Upper lobe of left lung (tissue), 6 donors: ENCODE results near the gene PLSCR4. TPM values are rescaled to one million over a fixed set of nuclear protein-coding genes. Genes with fewer than 3 reads are reported as not detected.

Experiments used
- ATAC-seq, 2 donors: fragments of 200-7000 bp; cut with Tn5 transposase; one replicate each; pipeline ENCODE4 v1.9.1; 2022; ENCODE audit warnings: mild to moderate bottlenecking in 2 of 2, moderate library complexity in 2 of 2; ENCODE audit not compliant: low FRiP score in 2 of 2
- DNase-seq, 2 donors: peaks; one replicate each; pipeline ENCODE4 v3.0.0-alpha.2; 2019 to 2020
- H3K27ac ChIP-seq, 4 donors: fragments of 200-600 bp; sonication (generic); one replicate each; pipeline ENCODE4 v1.5.1; 2016 to 2019
- H3K27me3 ChIP-seq, 4 donors: fragments of 200-600 bp; sonication (generic); one replicate each; pipeline ENCODE4 v1.5.1; 2017 to 2019
- H3K36me3 ChIP-seq, 4 donors: fragments of 200-600 bp; sonication (generic); one replicate each; pipeline ENCODE4 v1.5.1; 2016 to 2019
- H3K4me1 ChIP-seq, 4 donors: fragments of 200-600 bp; sonication (generic); one replicate each; pipeline ENCODE4 v1.5.1; 2018 to 2019
- H3K4me3 ChIP-seq, 4 donors: fragments of 200-600 bp; sonication (generic); one replicate each; pipeline ENCODE4 v1.5.1; 2017 to 2019; ENCODE audit warnings: mild to moderate bottlenecking in 2 of 4, moderate library complexity in 1 of 4
- H3K9me3 ChIP-seq, 4 donors: fragments of 200-600 bp; sonication (generic); one replicate each; pipeline ENCODE4 v1.5.1; 2018 to 2019
- CTCF ChIP-seq, 6 experiments: fragments of 450-650 bp in 4 of 6; fragments of 200-600 bp in 2 of 6; sonication (generic) in 2 of 6; IDR thresholded peaks; one replicate each; pipeline ENCODE4 v1.5.1; 2016 to 2019; ENCODE audit warnings: antibody characterized with exemption in 6 of 6
- EP300 ChIP-seq, 4 donors: sonication (generic); formaldehyde crosslinking; IDR thresholded peaks; one replicate each; pipeline ENCODE4 v1.5.1; 2017; ENCODE audit warnings: antibody characterized with exemption in 4 of 4, control low read depth in 2 of 4
- POLR2A ChIP-seq, 4 donors: fragments of 450-650 bp; IDR thresholded peaks; one replicate each; pipeline ENCODE4 v1.5.1; 2016 to 2017; ENCODE audit warnings: antibody characterized with exemption in 4 of 4, mild to moderate bottlenecking in 2 of 4
- POLR2AphosphoS5 ChIP-seq, 2 donors: sonication (generic); formaldehyde crosslinking; IDR thresholded peaks; one replicate each; pipeline ENCODE4 v1.5.1; 2017; ENCODE audit warnings: antibody characterized with exemption in 2 of 2
- WGBS, 2 donors: methylation state at CpG; one replicate each; pipeline ENCODE4 v1.1.5; 2017 to 2018; 5-methylcytosine and 5-hydroxymethylcytosine counted together
- total RNA-seq, 6 donors: library from RNA; depleted of rRNA in 4 of 6; stranded (reverse); fragments of >200 nt in 4 of 6; gene quantifications; one replicate each; pipeline versions ENCODE4 v1.1.0 to v1.2.1, GENCODE V29; 2016 to 2021
- donor health status: DM: no; HTN: no; CAD: no; lungs with moderate emphysema.
- donor health status: DM: no; HTN: yes; CAD: no; lungs with severe emphysema.

PLSCR4 gene
- total RNA-seq, 6 donors from 2014 or later: 16.8 to 56.4 (median 37.8) TPM

GRCh38 chr3:146218880-146219866 lies 31.7 kb downstream of the PLSCR4 start:
- peak in 1 of 2 donors; percentile 56 for ATAC-seq
- Histone ChIP-seq H3K9me3 (no peaks in the 10 kb centered on the region), H3K36me3 (peaks cover 0 to 18% (median 0%) of the 10 kb centered on the region in 4 donors), H3K4me3 (no peak overlapping the region), H3K4me1 (peaks cover 0 to 34% (median 15%) of the 10 kb centered on the region in 4 donors), H3K27ac (no peak overlapping the region), H3K27me3 (no peaks in the 10 kb centered on the region)
- DNase-seq: no peak
- TF ChIP-seq EP300 (IDR thresholded peaks at IDR 0.05) (no peak), POLR2A (IDR thresholded peaks at IDR 0.05) (no peak), POLR2AphosphoS5 (IDR thresholded peaks at IDR 0.05) (no peak), CTCF (IDR thresholded peaks at IDR 0.05) (peak; percentile 42 to 71 (median 60))
- WGBS, 2 donors: 74 to 75% methylated on average over 13 of the region's 13 CpGs

- Histone ChIP-seq H3K9me3 (no peaks in the 10 kb centered on the region), H3K27me3 (no peaks in the 10 kb centered on the region), H3K36me3 (peaks cover 0 to 18% (median 0%) of the 10 kb centered on the region in 4 donors), H3K27ac (no peak overlapping the region), H3K4me3 (no peak overlapping the region), H3K4me1 (peaks cover 0 to 22% (median 11%) of the 10 kb centered on the region in 4 donors)
- DNase-seq (no peak), ATAC-seq (no peak)
- TF ChIP-seq EP300 (IDR thresholded peaks at IDR 0.05) (no peak), POLR2A (IDR thresholded peaks at IDR 0.05) (no peak), POLR2AphosphoS5 (IDR thresholded peaks at IDR 0.05) (no peak), CTCF (IDR thresholded peaks at IDR 0.05) (no peak)
- 83 to 88% methylated on average over 2 of the region's 2 CpGs for WGBS, 2 donors
Measured at GRCh38 chr3:146217324-146217723, 33.6 kb downstream of the PLSCR4 start.

GRCh38 chr3:146214493-146214892 lies 36.4 kb downstream of the PLSCR4 start:
- ATAC-seq (no peak), DNase-seq (no peak)
- H3K4me3 ChIP-seq: no peak overlapping the region
- TF ChIP-seq EP300 (IDR thresholded peaks at IDR 0.05) (no peak), POLR2AphosphoS5 (IDR thresholded peaks at IDR 0.05) (no peak), POLR2A (IDR thresholded peaks at IDR 0.05) (no peak), CTCF (IDR thresholded peaks at IDR 0.05) (no peak)
- peaks cover 0 to 2% (median 0%) of the 10 kb centered on the region in 4 donors for H3K4me1 ChIP-seq
- whole genome bisulfite sequencing, 2 donors: 94 to 98% methylated on average over 2 of the region's 2 CpGs
- H3K36me3 ChIP-seq: peaks cover 0 to 15% (median 0%) of the 10 kb centered on the region in 4 donors
- no peaks in the 10 kb centered on the region for H3K27me3 ChIP-seq
- no peak overlapping the region for H3K27ac ChIP-seq
- no peaks in the 10 kb centered on the region for H3K9me3 ChIP-seq

GRCh38 chr3:146209371-146209770 lies 41.5 kb downstream of the PLSCR4 start:
- Histone ChIP-seq H3K36me3 (peaks cover 0 to 21% (median 0%) of the 10 kb centered on the region in 4 donors), H3K27ac (no peak overlapping the region), H3K4me1 (no peaks in the 10 kb centered on the region), H3K27me3 (no peaks in the 10 kb centered on the region), H3K9me3 (no peaks in the 10 kb centered on the region), H3K4me3 (no peak overlapping the region)
- TF ChIP-seq EP300 (IDR thresholded peaks at IDR 0.05) (no peak), POLR2AphosphoS5 (IDR thresholded peaks at IDR 0.05) (no peak), CTCF (IDR thresholded peaks at IDR 0.05) (no peak), POLR2A (IDR thresholded peaks at IDR 0.05) (no peak)
- DNase-seq (no peak), ATAC-seq (no peak)
